HepG2 (cell line): Measurements from ENCODE around the gene TYMP. TPM values are rescaled to one million over a fixed set of nuclear protein-coding genes. Genes with fewer than 3 reads are reported as not detected.
A peak's percentile ranks its signal among the peaks of the same experiment; 100 is the strongest.

Source experiments
- AGO2 ChIP-seq: fragments of 200-400 bp; formaldehyde crosslinking; optimal IDR thresholded peaks from 2 replicates; pipeline ENCODE3; 2017; ENCODE audit warnings: mild to moderate bottlenecking, low read depth, low read length, moderate library complexity
- CHD2 ChIP-seq: IDR thresholded peaks from 2 replicates; pipeline ENCODE4 v1.6.1; 2011; ENCODE audit warnings: low read depth, low read length, improper control_type of control experiment
- EED ChIP-seq: sonication (generic); formaldehyde crosslinking; IDR thresholded peaks from 2 replicates; pipeline ENCODE4 v1.5.0; 2020; ENCODE audit warnings: mild to moderate bottlenecking, missing genetic modification reagents
- EP300 ChIP-seq, 3 experiments: sonication (generic) in 1 of 3; formaldehyde crosslinking in 1 of 3; IDR thresholded peaks; 2 replicates each; pipeline versions ENCODE4 v1.5.1 to v1.6.1; 2011 to 2020; ENCODE audit warnings: low read depth in 2 of 3, low read length in 2 of 3, borderline replicate concordance in 1 of 3, improper control_type of control experiment in 1 of 3, mild to moderate bottlenecking in 1 of 3, missing genetic modification reagents in 1 of 3, moderate library complexity in 1 of 3
- FIP1L1 ChIP-seq: fragments of 200-400 bp; formaldehyde crosslinking; IDR thresholded peaks from 2 replicates; pipeline ENCODE4 v1.6.1; 2018; ENCODE audit warnings: low read depth, mild to moderate bottlenecking, low read length, moderate library complexity, borderline replicate concordance; ENCODE audit not compliant: insufficient read depth
- HNRNPH1 ChIP-seq: fragments of 200-400 bp; formaldehyde crosslinking; optimal IDR thresholded peaks from 2 replicates; pipeline ENCODE3; 2017; ENCODE audit warnings: mild to moderate bottlenecking, low read depth, low read length
- HOXA9 ChIP-seq: sonication (generic); formaldehyde crosslinking; IDR thresholded peaks from 2 replicates; pipeline ENCODE4 v1.8.1; 2022; ENCODE audit warnings: missing genetic modification reagents, mild to moderate bottlenecking, moderate library complexity, borderline replicate concordance
- IRF9 ChIP-seq: sonication (generic); formaldehyde crosslinking; IDR thresholded peaks from 2 replicates; pipeline ENCODE4 v1.8.0; 2022; ENCODE audit warnings: missing genetic modification reagents, mild to moderate bottlenecking, borderline replicate concordance
- MLLT10 ChIP-seq: sonication (generic); formaldehyde crosslinking; IDR thresholded peaks from 2 replicates; pipeline ENCODE4 v1.4.0; 2020; ENCODE audit warnings: missing genetic modification reagents
- NR2C2 ChIP-seq: sonication (generic); formaldehyde crosslinking; IDR thresholded peaks from 2 replicates; pipeline ENCODE4 v1.4.0; 2020; ENCODE audit warnings: missing genetic modification reagents, mild to moderate bottlenecking, moderate library complexity, borderline replicate concordance
- PAXIP1 ChIP-seq: sonication (generic); formaldehyde crosslinking; conservative IDR thresholded peaks from 2 replicates; pipeline ENCODE4 v1.4.0; 2020; ENCODE audit warnings: mild to moderate bottlenecking, missing genetic modification reagents, moderate library complexity
- PITX1 ChIP-seq: sonication (generic); formaldehyde crosslinking; IDR thresholded peaks from 2 replicates; pipeline ENCODE4 v1.5.1; 2020; ENCODE audit warnings: mild to moderate bottlenecking, missing genetic modification reagents
- SMYD3 ChIP-seq: sonication (generic); formaldehyde crosslinking; IDR thresholded peaks from 2 replicates; pipeline ENCODE4 v1.8.1; 2023; ENCODE audit warnings: mild to moderate bottlenecking, missing genetic modification reagents
- TBX2 ChIP-seq: sonication (generic); formaldehyde crosslinking; IDR thresholded peaks from 2 replicates; pipeline ENCODE4 v1.5.0; 2020; ENCODE audit warnings: missing genetic modification reagents, mild to moderate bottlenecking, borderline replicate concordance
- TMF1 ChIP-seq: sonication (generic); formaldehyde crosslinking; IDR thresholded peaks from 2 replicates; pipeline ENCODE4 v1.8.1; 2022; ENCODE audit warnings: low read depth, missing genetic modification reagents
- ZFAT ChIP-seq: sonication (generic); formaldehyde crosslinking; conservative IDR thresholded peaks from 2 replicates; pipeline ENCODE4 v1.8.1; 2023; ENCODE audit warnings: missing genetic modification reagents, inconsistent platforms
- ZFP82 ChIP-seq: sonication (generic); formaldehyde crosslinking; IDR thresholded peaks from 2 replicates; pipeline ENCODE4 v1.5.1; 2020; ENCODE audit warnings: mild to moderate bottlenecking, missing genetic modification reagents, borderline replicate concordance
- ZMYM4 ChIP-seq: sonication (generic); formaldehyde crosslinking; IDR thresholded peaks from 2 replicates; pipeline ENCODE4 v1.8.1; 2023; ENCODE audit warnings: mild to moderate bottlenecking, missing genetic modification reagents
- ZNF232 ChIP-seq: sonication (generic); formaldehyde crosslinking; IDR thresholded peaks from 2 replicates; pipeline ENCODE4 v1.4.0; 2020; ENCODE audit warnings: missing genetic modification reagents, borderline replicate concordance
- ZNF33B ChIP-seq: sonication (generic); formaldehyde crosslinking; IDR thresholded peaks from 2 replicates; pipeline ENCODE4 v1.5.1; 2020; ENCODE audit warnings: mild to moderate bottlenecking, missing genetic modification reagents
- ZNF350 ChIP-seq: sonication (generic); formaldehyde crosslinking; IDR thresholded peaks from 2 replicates; pipeline ENCODE4 v1.4.0; 2020; ENCODE audit warnings: mild to moderate bottlenecking, low read depth, missing genetic modification reagents, borderline replicate concordance
- ZNF564 ChIP-seq: sonication (generic); formaldehyde crosslinking; IDR thresholded peaks from 2 replicates; pipeline ENCODE4 v1.8.1; 2023; ENCODE audit warnings: mild to moderate bottlenecking, missing genetic modification reagents
- polyA plus RNA-seq, 8 experiments: library from polyadenylated mRNA; depleted of rRNA in 3 of 8; stranded (reverse) in 7 of 8; unstranded in 1 of 8; fragments of >200 nt; fragmentation: Illumina TruSeq in 4 of 8; extraction: Trizol in 4 of 8; gene quantifications; 2 replicates each; pipeline versions ENCODE4 v1.2.1 to v1.2.3, GENCODE V29; 2011 to 2016; ENCODE audit warnings: low read depth in 4 of 8, missing spikeins in 1 of 8, mixed read lengths in 1 of 8; ENCODE audit not compliant: insufficient read depth in 1 of 8
- total RNA-seq, 5 experiments: library from RNA; depleted of rRNA; stranded (reverse); fragments of >200 nt; fragmentation: Illumina TruSeq; extraction: Trizol; gene quantifications; 2 replicates each; pipeline ENCODE4 v1.2.3, GENCODE V29; 2016; ENCODE audit warnings: low read depth in 1 of 5

TYMP gene
- total and polyA plus RNA-seq, 2 of the 13 experiments (the other 11 are each of a cell fraction or from before 2014, with no cell fraction given) = 3.9 to 4.3 TPM

GRCh38 chr22:50530877-50531545 is 1.2 kb upstream of the TYMP start (continued):
- TF ChIP-seq ZNF33B (CRISPR knock-in tag) = no peak
- peak; percentile 79; the same call in 1 of the 2 replicates for TF ChIP-seq SMYD3 (CRISPR knock-in tag)
- TF ChIP-seq TBX2 (CRISPR knock-in tag) = no peak; the same call in 1 of the 2 replicates
- 0 out of 2 replicates have a peak, but pooled peaks have one; percentile 1 for TF ChIP-seq ZMYM4
- TF ChIP-seq ZNF350 = 0 out of 2 replicates have a peak, but pooled peaks have one; percentile 16
- 0 out of 2 replicates have a peak, but pooled peaks have one; percentile 38 for TF ChIP-seq EED (CRISPR knock-in tag)
- peak; percentile 48; the same call in 1 of the 2 replicates for TF ChIP-seq ZFP82
- peak; percentile 47; the same call in 1 of the 2 replicates for TF ChIP-seq TMF1 (CRISPR knock-in tag)
- 0 out of 2 replicates have a peak, but pooled peaks have one; percentile 21 for TF ChIP-seq HOXA9 (CRISPR knock-in tag)
- 0 out of 2 replicates have a peak, but pooled peaks have one; percentile 12 for TF ChIP-seq PITX1 (CRISPR knock-in tag)
- no peak for TF ChIP-seq ZFAT (CRISPR knock-in tag)
- TF ChIP-seq HNRNPH1 = peak; percentile 81
- TF ChIP-seq ZNF564 = peak; percentile 16; the same call in 1 of the 2 replicates
- TF ChIP-seq FIP1L1 = no peak
- no peak for TF ChIP-seq EP300 (IDR thresholded peaks at IDR 0.05; ENCODE audit: low read depth in 2 of 2, low read length in 2 of 2)
- no peak for TF ChIP-seq EP300 (CRISPR knock-in tag; IDR thresholded peaks at IDR 0.05; ENCODE audit: borderline replicate concordance)
- no peak; the same call in 1 of the 2 replicates for TF ChIP-seq ZNF232 (CRISPR knock-in tag)
- no peak for TF ChIP-seq MLLT10 (CRISPR knock-in tag)
- 0 out of 2 replicates have a peak, but pooled peaks have one; percentile 16 for TF ChIP-seq CHD2
- peak; percentile 13 for TF ChIP-seq AGO2
- peak; percentile 69; the same call in 1 of the 2 replicates for TF ChIP-seq NR2C2 (CRISPR knock-in tag)
- no peak for TF ChIP-seq IRF9
- TF ChIP-seq PAXIP1 (CRISPR knock-in tag) = 0 out of 2 replicates have a peak, but pooled peaks have one; percentile 20
